Neural cell (in vitro differentiated cells): ENCODE data around the gene CATSPER1.

ENCODE experiments used
- EP300 ChIP-seq: fragments of 450-650 bp; conservative IDR thresholded peaks from 2 replicates; pipeline ENCODE4 v1.6.1; 2014; ENCODE audit warnings: antibody characterized with exemption, mild to moderate bottlenecking, moderate library complexity; ENCODE audit not compliant: poor library complexity, severe bottlenecking
- EZH2 ChIP-seq: fragments of 200-600, 300-800 bp; shearing (Covaris generic), sonication (generic); IDR thresholded peaks from 2 replicates; pipeline ENCODE4 v1.6.1; 2014; ENCODE audit warnings: antibody characterized with exemption, low read length, borderline replicate concordance, mild to moderate bottlenecking; ENCODE audit not compliant: insufficient read depth, poor library complexity, severe bottlenecking
- MXI1 ChIP-seq: fragments of 450-650 bp; conservative IDR thresholded peaks from 2 replicates; pipeline ENCODE4 v1.6.1; 2014; ENCODE audit warnings: antibody characterized with exemption, mild to moderate bottlenecking; ENCODE audit not compliant: poor library complexity, severe bottlenecking
- POLR2AphosphoS5 ChIP-seq: IDR thresholded peaks from 2 replicates; pipeline ENCODE4 v1.6.1; 2012
- RAD21 ChIP-seq: fragments of 450-650 bp; conservative IDR thresholded peaks from 2 replicates; pipeline ENCODE4 v1.6.1; 2014; ENCODE audit warnings: antibody characterized with exemption, mild to moderate bottlenecking, moderate library complexity
- SMC3 ChIP-seq: fragments of 450-650 bp; conservative IDR thresholded peaks from 2 replicates; pipeline ENCODE4 v1.6.1; 2014; ENCODE audit warnings: antibody characterized with exemption, mild to moderate bottlenecking, moderate library complexity; ENCODE audit not compliant: poor library complexity
- TAF1 ChIP-seq: IDR thresholded peaks from 2 replicates; pipeline ENCODE4 v1.6.1; 2012; ENCODE audit warnings: low read depth
- TF ChIP-seq, protein P1 (sequence below): fragments of 450-650 bp; IDR thresholded peaks from 2 replicates; pipeline ENCODE4 v1.5.1; 2014; ENCODE audit warnings: antibody characterized with exemption, mild to moderate bottlenecking, moderate library complexity; ENCODE audit not compliant: poor library complexity, severe bottlenecking
- TF ChIP-seq, protein P2 (sequence below): IDR thresholded peaks from 2 replicates; pipeline ENCODE4 v1.6.1; 2012; ENCODE audit warnings: borderline replicate concordance

DNA sequence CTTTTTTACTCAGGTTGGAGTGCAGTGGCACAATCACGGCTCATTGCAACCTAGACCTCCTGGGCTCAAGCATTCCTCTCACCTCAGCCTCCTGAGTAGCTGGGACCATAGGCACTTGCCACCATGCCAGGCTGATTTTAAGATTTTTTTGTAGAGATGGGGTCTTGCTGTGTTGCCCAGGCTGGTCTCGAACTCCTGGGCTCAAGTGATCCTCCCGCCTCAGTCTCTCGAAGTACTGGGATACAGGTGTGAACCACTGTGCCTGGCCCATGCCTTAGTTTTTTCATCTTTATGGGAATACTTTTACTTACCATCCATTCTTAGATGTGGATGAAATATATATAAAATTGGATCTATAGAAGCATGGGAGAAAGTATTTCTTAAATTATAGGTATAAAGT lies 49.0 kb upstream of the CATSPER1 start:
- TF ChIP-seq EP300 (no peak), RAD21 (no peak), POLR2AphosphoS5 (no peak), MXI1 (no peak), EZH2 (no peak), TAF1 (no peak), SMC3 (no peak)
- TF ChIP-seq, protein P1, sequence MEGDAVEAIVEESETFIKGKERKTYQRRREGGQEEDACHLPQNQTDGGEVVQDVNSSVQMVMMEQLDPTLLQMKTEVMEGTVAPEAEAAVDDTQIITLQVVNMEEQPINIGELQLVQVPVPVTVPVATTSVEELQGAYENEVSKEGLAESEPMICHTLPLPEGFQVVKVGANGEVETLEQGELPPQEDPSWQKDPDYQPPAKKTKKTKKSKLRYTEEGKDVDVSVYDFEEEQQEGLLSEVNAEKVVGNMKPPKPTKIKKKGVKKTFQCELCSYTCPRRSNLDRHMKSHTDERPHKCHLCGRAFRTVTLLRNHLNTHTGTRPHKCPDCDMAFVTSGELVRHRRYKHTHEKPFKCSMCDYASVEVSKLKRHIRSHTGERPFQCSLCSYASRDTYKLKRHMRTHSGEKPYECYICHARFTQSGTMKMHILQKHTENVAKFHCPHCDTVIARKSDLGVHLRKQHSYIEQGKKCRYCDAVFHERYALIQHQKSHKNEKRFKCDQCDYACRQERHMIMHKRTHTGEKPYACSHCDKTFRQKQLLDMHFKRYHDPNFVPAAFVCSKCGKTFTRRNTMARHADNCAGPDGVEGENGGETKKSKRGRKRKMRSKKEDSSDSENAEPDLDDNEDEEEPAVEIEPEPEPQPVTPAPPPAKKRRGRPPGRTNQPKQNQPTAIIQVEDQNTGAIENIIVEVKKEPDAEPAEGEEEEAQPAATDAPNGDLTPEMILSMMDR, result no peak
- TF ChIP-seq, protein P2, sequence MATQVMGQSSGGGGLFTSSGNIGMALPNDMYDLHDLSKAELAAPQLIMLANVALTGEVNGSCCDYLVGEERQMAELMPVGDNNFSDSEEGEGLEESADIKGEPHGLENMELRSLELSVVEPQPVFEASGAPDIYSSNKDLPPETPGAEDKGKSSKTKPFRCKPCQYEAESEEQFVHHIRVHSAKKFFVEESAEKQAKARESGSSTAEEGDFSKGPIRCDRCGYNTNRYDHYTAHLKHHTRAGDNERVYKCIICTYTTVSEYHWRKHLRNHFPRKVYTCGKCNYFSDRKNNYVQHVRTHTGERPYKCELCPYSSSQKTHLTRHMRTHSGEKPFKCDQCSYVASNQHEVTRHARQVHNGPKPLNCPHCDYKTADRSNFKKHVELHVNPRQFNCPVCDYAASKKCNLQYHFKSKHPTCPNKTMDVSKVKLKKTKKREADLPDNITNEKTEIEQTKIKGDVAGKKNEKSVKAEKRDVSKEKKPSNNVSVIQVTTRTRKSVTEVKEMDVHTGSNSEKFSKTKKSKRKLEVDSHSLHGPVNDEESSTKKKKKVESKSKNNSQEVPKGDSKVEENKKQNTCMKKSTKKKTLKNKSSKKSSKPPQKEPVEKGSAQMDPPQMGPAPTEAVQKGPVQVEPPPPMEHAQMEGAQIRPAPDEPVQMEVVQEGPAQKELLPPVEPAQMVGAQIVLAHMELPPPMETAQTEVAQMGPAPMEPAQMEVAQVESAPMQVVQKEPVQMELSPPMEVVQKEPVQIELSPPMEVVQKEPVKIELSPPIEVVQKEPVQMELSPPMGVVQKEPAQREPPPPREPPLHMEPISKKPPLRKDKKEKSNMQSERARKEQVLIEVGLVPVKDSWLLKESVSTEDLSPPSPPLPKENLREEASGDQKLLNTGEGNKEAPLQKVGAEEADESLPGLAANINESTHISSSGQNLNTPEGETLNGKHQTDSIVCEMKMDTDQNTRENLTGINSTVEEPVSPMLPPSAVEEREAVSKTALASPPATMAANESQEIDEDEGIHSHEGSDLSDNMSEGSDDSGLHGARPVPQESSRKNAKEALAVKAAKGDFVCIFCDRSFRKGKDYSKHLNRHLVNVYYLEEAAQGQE, result no peak
